Left lung (tissue), 10 donors: Measurements from ENCODE around the gene IL1B. TPM values are rescaled to one million over a fixed set of nuclear protein-coding genes. Genes with fewer than 3 reads are reported as not detected.

Source experiments
- ATAC-seq: fragments of 200-7000 bp; cut with Tn5 transposase; one replicate; pipeline ENCODE4 v1.9.1; 2020; ENCODE audit warnings: moderate library complexity
- DNase-seq, 4 donors: peaks; one replicate each; pipeline ENCODE4 v3.0.0-alpha.2; 2013 to 2020
- H3K27ac ChIP-seq, 2 donors: fragments of 200-600 bp; sonication (generic) in 1 of 2; one replicate each; pipeline versions ENCODE4 v1.5.0 to v1.8.0; 2020 to 2021
- H3K27me3 ChIP-seq, 2 donors: fragments of 200-600 bp; sonication (generic) in 1 of 2; one replicate each; pipeline versions ENCODE4 v1.5.0 to v1.8.0; 2020 to 2021
- H3K36me3 ChIP-seq, 2 donors: fragments of 200-600 bp; sonication (generic) in 1 of 2; one replicate each; pipeline versions ENCODE4 v1.5.0 to v1.8.0; 2020 to 2021
- H3K4me1 ChIP-seq, 2 donors: fragments of 200-600 bp; one replicate each; pipeline ENCODE4 v1.8.0; 2021
- H3K4me3 ChIP-seq, 2 donors: fragments of 200-600 bp; sonication (generic) in 1 of 2; one replicate each; pipeline versions ENCODE4 v1.5.0 to v1.8.0; 2020 to 2021; ENCODE audit warnings: mild to moderate bottlenecking in 1 of 2
- H3K9me3 ChIP-seq, 2 donors: fragments of 200-600 bp; sonication (generic) in 1 of 2; one replicate each; pipeline versions ENCODE4 v1.5.0 to v1.8.0; 2020 to 2021
- intact Hi-C, 2 donors: fragments of 100-400 bp; cut with DNase I; formaldehyde crosslinking; loops; one replicate each; pipeline versions ENCODE4 v1.11.2 to v1.14.2; 2022
- polyA plus RNA-seq, 6 donors: library from polyadenylated mRNA; unstranded; fragments of 120-200 nt; gene quantifications; one replicate each; pipeline ENCODE4 v1.2.1, GENCODE V29; 2013; ENCODE audit not compliant: insufficient read length in 6 of 6
- total RNA-seq, 2 donors: library from RNA; stranded (reverse); fragmentation: NEBNext Ultra II Directional; extraction: Animal tissue kit (Norgen Biotek cat#: 25700); gene quantifications; one replicate each; pipeline ENCODE4 v1.2.1, GENCODE V29; 2021
- TF ChIP-seq, protein P1 (sequence below), 2 donors: fragments of 200-600 bp; sonication (generic) in 1 of 2; IDR thresholded peaks; one replicate each; pipeline versions ENCODE4 v1.5.0 to v1.8.0; 2021; ENCODE audit warnings: antibody characterized with exemption in 2 of 2
- donor health status: DM: no; HTN: yes; CAD: no.
- donor health status: DM: no; HTN: no; CAD: no.

The IL1B gene
- total and polyA plus RNA-seq, 8 donors, result 0.58 to 38.1 (median 2.2) TPM

DNA sequence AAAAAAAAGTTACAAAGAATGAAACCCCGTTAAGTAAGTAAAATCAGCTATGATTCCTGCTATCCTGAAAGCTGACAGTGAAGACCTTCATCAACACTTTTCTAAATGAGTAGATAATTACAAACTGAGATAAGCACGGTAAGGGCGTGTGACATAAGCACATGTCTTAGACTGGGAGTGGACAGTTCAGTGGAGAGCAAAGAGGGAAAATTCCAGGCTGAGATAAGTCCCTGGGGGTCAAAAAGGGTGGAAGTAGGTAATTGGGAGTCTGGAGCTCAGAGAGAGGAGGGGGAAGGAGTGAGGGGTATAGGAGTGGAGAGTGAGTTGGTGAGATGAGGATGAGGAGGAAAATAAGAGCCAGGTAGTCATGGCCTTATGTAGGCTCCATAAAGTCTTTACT, 47.9 kb downstream of the IL1B start:
- TF ChIP-seq, protein P1, sequence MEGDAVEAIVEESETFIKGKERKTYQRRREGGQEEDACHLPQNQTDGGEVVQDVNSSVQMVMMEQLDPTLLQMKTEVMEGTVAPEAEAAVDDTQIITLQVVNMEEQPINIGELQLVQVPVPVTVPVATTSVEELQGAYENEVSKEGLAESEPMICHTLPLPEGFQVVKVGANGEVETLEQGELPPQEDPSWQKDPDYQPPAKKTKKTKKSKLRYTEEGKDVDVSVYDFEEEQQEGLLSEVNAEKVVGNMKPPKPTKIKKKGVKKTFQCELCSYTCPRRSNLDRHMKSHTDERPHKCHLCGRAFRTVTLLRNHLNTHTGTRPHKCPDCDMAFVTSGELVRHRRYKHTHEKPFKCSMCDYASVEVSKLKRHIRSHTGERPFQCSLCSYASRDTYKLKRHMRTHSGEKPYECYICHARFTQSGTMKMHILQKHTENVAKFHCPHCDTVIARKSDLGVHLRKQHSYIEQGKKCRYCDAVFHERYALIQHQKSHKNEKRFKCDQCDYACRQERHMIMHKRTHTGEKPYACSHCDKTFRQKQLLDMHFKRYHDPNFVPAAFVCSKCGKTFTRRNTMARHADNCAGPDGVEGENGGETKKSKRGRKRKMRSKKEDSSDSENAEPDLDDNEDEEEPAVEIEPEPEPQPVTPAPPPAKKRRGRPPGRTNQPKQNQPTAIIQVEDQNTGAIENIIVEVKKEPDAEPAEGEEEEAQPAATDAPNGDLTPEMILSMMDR (IDR thresholded peaks at IDR 0.05), result no peak
- peak overlapping the region in 1 of 2 donors; percentile 80 for H3K27ac ChIP-seq
- H3K4me1 ChIP-seq, result peaks cover 0 to 39% of the 10 kb centered on the region in 2 donors
- H3K36me3 ChIP-seq, result no peaks in the 10 kb centered on the region
- H3K4me3 ChIP-seq, result no peak overlapping the region
- intact Hi-C loops, result no loop called here
- H3K9me3 ChIP-seq, result no peaks in the 10 kb centered on the region
- DNase-seq (no peak), ATAC-seq (no peak)
- no peaks in the 10 kb centered on the region for H3K27me3 ChIP-seq

DNA sequence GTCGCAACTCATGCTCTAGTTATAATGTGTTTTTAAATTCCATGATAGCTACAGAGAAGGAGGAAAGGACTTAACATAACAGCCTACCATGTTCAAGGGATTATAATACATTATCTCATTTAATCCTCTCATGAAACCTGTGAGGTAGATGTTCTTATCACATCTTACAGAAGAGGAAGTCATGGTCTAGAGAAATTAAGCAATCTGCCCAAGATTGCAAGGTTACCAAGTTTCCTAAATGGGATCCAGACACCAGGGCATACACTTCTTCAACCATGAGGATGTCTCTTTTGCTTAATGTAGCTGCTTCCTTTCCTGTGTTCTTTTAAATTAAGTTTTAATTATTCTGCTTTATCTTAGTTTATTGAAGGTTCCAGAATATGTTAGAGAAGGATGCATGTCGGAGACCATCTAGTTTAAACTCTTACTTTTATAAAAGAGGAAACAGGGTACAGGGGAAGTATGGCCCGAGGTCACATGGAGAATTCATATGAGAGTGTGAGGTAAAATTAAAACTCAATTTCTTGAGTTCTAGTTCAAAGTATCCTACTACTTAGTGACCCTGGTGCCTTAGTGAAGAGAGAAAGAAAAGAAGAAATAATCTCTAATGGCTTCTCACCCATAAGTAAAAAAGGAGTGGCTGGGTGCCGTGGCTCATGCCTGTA, 48.7 kb downstream of the IL1B start:
- H3K4me3 ChIP-seq, result no peak overlapping the region
- TF ChIP-seq, protein P1 (IDR thresholded peaks at IDR 0.05), result no peak
- H3K36me3 ChIP-seq, result no peaks in the 10 kb centered on the region
- DNase-seq (no peak), ATAC-seq (no peak)
- H3K27me3 ChIP-seq, result no peaks in the 10 kb centered on the region
- peaks cover 0 to 31% of the 10 kb centered on the region in 2 donors for H3K4me1 ChIP-seq
- intact Hi-C loops, result no loop called here
- peak overlapping the region in 1 of 2 donors; percentile 80 for H3K27ac ChIP-seq
- no peaks in the 10 kb centered on the region for H3K9me3 ChIP-seq

DNA sequence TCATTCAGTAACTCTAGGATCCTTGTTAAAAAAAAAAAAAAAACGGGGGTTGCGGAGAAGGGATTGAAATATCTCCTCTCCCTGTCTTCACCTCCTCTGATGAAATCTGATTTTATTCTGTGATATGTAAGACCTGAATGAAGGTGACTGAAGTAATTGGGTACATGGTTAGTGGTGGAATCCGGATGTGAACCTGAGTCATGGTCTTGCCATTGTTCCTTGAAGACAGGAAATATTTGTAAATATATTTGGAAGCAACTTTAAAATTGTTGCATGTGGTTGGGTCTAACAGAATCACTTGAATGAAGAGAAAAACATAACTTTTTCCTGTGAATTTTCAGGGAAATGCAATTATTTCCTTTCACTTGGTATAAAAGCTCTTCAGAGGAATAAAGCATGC, 49.3 kb downstream of the IL1B start:
- peak overlapping the region in 1 of 2 donors; percentile 80 for H3K27ac ChIP-seq

DNA sequence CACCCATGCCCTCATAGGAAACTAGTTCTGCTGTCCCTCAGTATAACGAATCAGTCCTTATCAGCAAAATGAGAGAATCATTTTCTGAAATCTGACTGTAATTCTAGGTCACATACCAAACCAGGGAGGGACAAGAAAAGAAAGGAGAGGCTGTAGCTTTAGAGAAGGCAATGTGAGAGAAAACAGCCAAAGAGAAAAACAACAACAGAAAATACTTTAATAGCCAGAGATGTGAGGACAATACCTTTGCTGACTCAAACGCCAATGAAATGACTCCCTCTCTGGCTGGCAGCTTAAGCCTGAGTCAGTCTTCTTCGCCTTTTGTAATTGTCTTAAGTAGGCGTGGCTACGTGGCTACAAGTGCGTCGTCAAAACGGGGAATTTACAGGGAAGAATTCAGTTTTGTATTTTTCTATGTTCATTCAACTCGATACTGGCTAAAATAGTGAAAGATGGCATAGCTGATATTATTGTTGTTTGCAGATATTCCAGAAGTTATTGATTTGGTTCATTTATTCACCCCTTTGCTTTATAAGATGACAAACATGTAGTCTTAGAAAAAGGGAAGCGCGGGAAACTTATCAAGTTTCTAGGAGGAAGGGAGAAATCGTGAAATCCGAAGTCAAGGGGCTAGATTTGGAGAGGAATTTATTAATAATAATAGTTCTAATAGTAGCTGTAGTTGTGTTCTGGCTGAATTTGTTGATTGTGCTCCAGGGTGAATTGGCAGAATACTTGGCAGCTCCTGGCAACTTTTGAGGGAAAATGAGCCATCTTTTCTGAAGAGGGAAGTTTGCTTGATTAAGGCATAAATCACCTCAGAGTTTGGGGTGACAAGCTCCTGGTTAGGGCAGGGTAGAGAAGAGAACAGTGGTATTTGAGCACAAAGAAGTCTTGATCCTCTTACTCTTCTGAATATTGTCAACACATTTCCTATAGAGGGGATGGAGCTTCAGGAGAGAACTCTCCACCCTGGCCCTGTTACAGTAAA, 52.1 kb downstream of the IL1B start, which contains the start of gene IL1A:
TSS of gene IL1A (minus strand) at position 295 of the 991 bp plus-strand sequence. CDS start 723 bp downstream, outside the sequence.
- no peak for DNase-seq
- Histone ChIP-seq H3K27me3 (no peaks in the 10 kb centered on the region), H3K4me1 (peaks cover 0 to 24% of the 10 kb centered on the region in 2 donors), H3K36me3 (no peaks in the 10 kb centered on the region), H3K27ac (peak within 1 kb of the TSS in 1 of 2 donors; percentile 35), H3K9me3 (no peaks in the 10 kb centered on the region), H3K4me3 (peak within 1 kb of the TSS in 1 of 2 donors; percentile 13)
- intact Hi-C loops, result no loop called here
- TF ChIP-seq, protein P1 (IDR thresholded peaks at IDR 0.05), result no peak
- peak; percentile 75 for ATAC-seq

More for the DNA sequence above, 49.3 kb downstream of the IL1B start:
- Histone ChIP-seq H3K4me3 (no peak overlapping the region), H3K27me3 (no peaks in the 10 kb centered on the region), H3K9me3 (no peaks in the 10 kb centered on the region), H3K36me3 (no peaks in the 10 kb centered on the region), H3K4me1 (peaks cover 0 to 25% of the 10 kb centered on the region in 2 donors)
- DNase-seq (no peak), ATAC-seq (no peak)
- intact Hi-C loops, result no loop called here
- TF ChIP-seq, protein P1 (IDR thresholded peaks at IDR 0.05), result no peak
